LNCAP (cell line): ENCODE data around the gene SLC26A2.

ENCODE experiments used
- CTCF ChIP-seq: fragments of 450-650 bp; IDR thresholded peaks from 2 replicates; pipeline ENCODE4 v1.5.1; 2017; ENCODE audit warnings: mild to moderate bottlenecking

SLC26A2 gene

GRCh38 chr5:149979896-149980295 lies 19.3 kb downstream of the SLC26A2 start:
- no peak for TF ChIP-seq CTCF

- no peak for TF ChIP-seq CTCF
Measured at GRCh38 chr5:149981206-149981605, 20.6 kb downstream of the SLC26A2 start.

GRCh38 chr5:149982505-149982904 lies 21.9 kb downstream of the SLC26A2 start:
- TF ChIP-seq CTCF: no peak

GRCh38 chr5:149988126-149988525 lies 27.6 kb downstream of the SLC26A2 start:
- no peak for TF ChIP-seq CTCF

GRCh38 chr5:149990518-149991376 lies 30.2 kb downstream of the SLC26A2 start:
- TF ChIP-seq CTCF: peak; percentile 88

GRCh38 chr5:149993471-149993870 lies 32.9 kb downstream of the SLC26A2 start:
- TF ChIP-seq CTCF: no peak

- no peak for TF ChIP-seq CTCF
Measured at GRCh38 chr5:149995385-149996204, 35.0 kb downstream of the SLC26A2 start.
